NB4 (cell line): Measurements from ENCODE around the gene CCPG1.
A peak's percentile ranks its signal among the peaks of the same experiment; 100 is the strongest.
"Not testable (repeated sequence)": the region's sequence is repeated elsewhere in the genome, so short reads cannot be mapped to it uniquely, and the experiment has no call there.

Experiments
- DNase-seq: peaks from one replicate; pipeline ENCODE4 v3.0.0; 2010; ENCODE audit warnings: low read depth
- H3K4me3 ChIP-seq: one replicate; pipeline ENCODE4 v1.5.1; 2011; ENCODE audit warnings: mild to moderate bottlenecking, low read depth, low read length, moderate library complexity
- CTCF ChIP-seq: IDR thresholded peaks from one replicate; pipeline ENCODE4 v1.5.1; 2012; ENCODE audit warnings: low read depth, low read length
- MAX ChIP-seq: IDR thresholded peaks from 2 replicates; pipeline ENCODE4 v1.6.1; 2011; ENCODE audit warnings: low read depth, low read length
- MYC ChIP-seq: IDR thresholded peaks from 2 replicates; pipeline ENCODE4 v1.6.1; 2011; ENCODE audit warnings: low read depth, low read length
- POLR2A ChIP-seq: IDR thresholded peaks from 2 replicates; pipeline ENCODE4 v1.6.1; 2011; ENCODE audit warnings: mild to moderate bottlenecking; ENCODE audit not compliant: insufficient read length; ENCODE audit errors: extremely low read depth

CCPG1 gene

GRCh38 chr15:55401786-55402246, 6.3 kb downstream of the CCPG1 start:
- no peak for TF ChIP-seq POLR2A
- TF ChIP-seq MYC, result no peak
- TF ChIP-seq MAX, result no peak
- no peak for TF ChIP-seq CTCF
- no peak overlapping the region for H3K4me3 ChIP-seq
- DNase-seq, result no peak

GRCh38 chr15:55400050-55400449, 8.1 kb downstream of the CCPG1 start:
- DNase-seq, H3K4me3 ChIP-seq: not testable (repeated sequence)

GRCh38 chr15:55398243-55398642, 9.9 kb downstream of the CCPG1 start:
- no peak overlapping the region for H3K4me3 ChIP-seq
- TF ChIP-seq MAX (no peak), CTCF (no peak), MYC (no peak), POLR2A (no peak)
- no peak for DNase-seq

- TF ChIP-seq CTCF (no peak), POLR2A (no peak), MYC (0 out of 2 replicates have a peak, but pooled peaks have one; percentile 30), MAX (peak; percentile 35; the same call in 1 of the 2 replicates)
- H3K4me3 ChIP-seq, result no peak overlapping the region
- DNase-seq, result peak; percentile 86
Measured at GRCh38 chr15:55394694-55395093, 13.5 kb downstream of the CCPG1 start.

GRCh38 chr15:55389264-55389607, 18.9 kb downstream of the CCPG1 start:
- TF ChIP-seq MYC (no peak), POLR2A (no peak), MAX (no peak), CTCF (no peak)
- DNase-seq, result no peak
- no peak overlapping the region for H3K4me3 ChIP-seq

- no peak for TF ChIP-seq MYC
- no peak for TF ChIP-seq MAX
- no peak for TF ChIP-seq CTCF
- no peak for TF ChIP-seq POLR2A
- DNase-seq, result no peak
- no peak overlapping the region for H3K4me3 ChIP-seq
Measured at GRCh38 chr15:55387027-55387426, 21.1 kb downstream of the CCPG1 start.
